Karpas-422 (cell line): Measurements from ENCODE around the gene SNX27. TPM values are rescaled to one million over a fixed set of nuclear protein-coding genes. Genes with fewer than 3 reads are reported as not detected.
"Not testable (repeated sequence)": the region's sequence is repeated elsewhere in the genome, so short reads cannot be mapped to it uniquely, and the experiment has no call there.

Experiments
- DNase-seq: peaks from one replicate; pipeline ENCODE4 v3.0.0-alpha.2; 2015
- H2AFZ ChIP-seq: fragments of 200-600 bp; sonication (generic); 2 replicates; pipeline ENCODE4 v1.6.1; 2014; ENCODE audit warnings: antibody characterized with exemption, low read length, mixed read lengths
- H3K27ac ChIP-seq: fragments of 200-600 bp; sonication (generic); 2 replicates; pipeline ENCODE4 v1.5.1; 2014; ENCODE audit warnings: mild to moderate bottlenecking, low read length, moderate library complexity
- H3K27me3 ChIP-seq: fragments of 200-600 bp; sonication (generic); 2 replicates; pipeline ENCODE4 v1.6.1; 2014; ENCODE audit warnings: low read length, mixed read lengths
- H3K36me3 ChIP-seq: fragments of 200-600 bp; sonication (generic); 2 replicates; pipeline ENCODE4 v1.6.1; 2014; ENCODE audit warnings: low read length, mixed read lengths; ENCODE audit not compliant: insufficient read depth
- H3K4me1 ChIP-seq: fragments of 200-600 bp; sonication (generic); 2 replicates; pipeline ENCODE4 v1.6.1; 2014; ENCODE audit warnings: mild to moderate bottlenecking, low read length, mixed read lengths
- H3K4me2 ChIP-seq: fragments of 200-600 bp; sonication (generic); 2 replicates; pipeline ENCODE4 v1.6.1; 2014; ENCODE audit warnings: low read length, low read depth, mild to moderate bottlenecking; ENCODE audit not compliant: poor library complexity, severe bottlenecking
- H3K4me3 ChIP-seq: fragments of 200-600 bp; sonication (generic); 2 replicates; pipeline ENCODE4 v1.5.1; 2014; ENCODE audit warnings: mild to moderate bottlenecking, antibody characterized with exemption, low read length, mixed read lengths
- H3K79me2 ChIP-seq: fragments of 200-600 bp; sonication (generic); 2 replicates; pipeline ENCODE4 v1.6.1; 2014; ENCODE audit warnings: mild to moderate bottlenecking, low read length, mixed read lengths
- H3K9ac ChIP-seq: fragments of 200-600 bp; sonication (generic); 2 replicates; pipeline ENCODE4 v1.6.0; 2014; ENCODE audit warnings: low read length
- H3K9me2 ChIP-seq: fragments of 200-600 bp; sonication (generic), shearing (Covaris generic); replicated peaks from 2 replicates; pipeline ENCODE4 v1.6.0; 2014; ENCODE audit warnings: mild to moderate bottlenecking, low read length, moderate library complexity; ENCODE audit not compliant: insufficient read depth
- H3K9me3 ChIP-seq: fragments of 300-700, 200-600 bp; sonication (generic); 2 replicates; pipeline ENCODE4 v1.6.1; 2014; ENCODE audit warnings: low read length, mixed read lengths
- H4K20me1 ChIP-seq: fragments of 200-600 bp; sonication (generic); 2 replicates; pipeline ENCODE4 v1.6.1; 2014; ENCODE audit warnings: mild to moderate bottlenecking, antibody characterized with exemption, low read length, low read depth; ENCODE audit not compliant: insufficient read depth
- total RNA-seq: library from RNA; depleted of rRNA; stranded (reverse); fragments of >200 nt; shearing (Covaris generic); gene quantifications from 2 replicates; pipeline ENCODE4 v1.2.3, GENCODE V29; 2014; ENCODE audit warnings: low replicate concordance

Gene SNX27
- total RNA-seq, 1 experiment from 2014 or later, result 40.4 TPM

GRCh38 chr1:151661751-151662150 lies 49.9 kb downstream of the SNX27 start:
- Histone ChIP-seq H2AFZ (no peak overlapping the region), H3K9ac (no peak overlapping the region), H3K79me2 (peaks cover 25% of the 10 kb centered on the region), H3K4me3 (no peak overlapping the region), H3K27me3 (no peaks in the 10 kb centered on the region), H3K4me1 (no peaks in the 10 kb centered on the region), H3K36me3 (peaks cover 42% of the 10 kb centered on the region; the same call in 1 of the 2 replicates), H3K9me3 (no peaks in the 10 kb centered on the region), H3K4me2 (no peak overlapping the region), H3K27ac (no peak overlapping the region), H4K20me1 (no peaks in the 10 kb centered on the region), H3K9me2 (no peaks in the 10 kb centered on the region)
- DNase-seq, result no peak

- no peak overlapping the region for H3K4me3 ChIP-seq
- H3K27me3 ChIP-seq, result no peaks in the 10 kb centered on the region
- H3K36me3 ChIP-seq, result peaks cover 22% of the 10 kb centered on the region
- no peak overlapping the region for H3K4me2 ChIP-seq
- DNase-seq, result no peak
- no peaks in the 10 kb centered on the region for H3K9me2 ChIP-seq
- H4K20me1 ChIP-seq, result no peaks in the 10 kb centered on the region
- no peak overlapping the region for H3K9ac ChIP-seq
- no peak overlapping the region for H2AFZ ChIP-seq
- H3K9me3 ChIP-seq, result no peaks in the 10 kb centered on the region
- peaks cover 42% of the 10 kb centered on the region for H3K79me2 ChIP-seq
- H3K27ac ChIP-seq, result no peak overlapping the region
- H3K4me1 ChIP-seq, result no peaks in the 10 kb centered on the region
Measured at GRCh38 chr1:151668090-151668489, 56.2 kb downstream of the SNX27 start.

GRCh38 chr1:151670036-151670675 lies 58.3 kb downstream of the SNX27 start:
- Histone ChIP-seq H3K36me3 (peaks cover 24% of the 10 kb centered on the region), H3K79me2 (peaks cover 53% of the 10 kb centered on the region)
- DNase-seq, H3K9me2 ChIP-seq, H3K4me3 ChIP-seq, H3K9me3 ChIP-seq, H3K27me3 ChIP-seq, H2AFZ ChIP-seq, H3K4me1 ChIP-seq, H4K20me1 ChIP-seq, H3K4me2 ChIP-seq, H3K9ac ChIP-seq, H3K27ac ChIP-seq: not testable (repeated sequence)

- DNase-seq, result no peak
- H3K4me3 ChIP-seq, result no peak overlapping the region
- no peaks in the 10 kb centered on the region for H3K27me3 ChIP-seq
- H3K79me2 ChIP-seq, result peaks cover 48% of the 10 kb centered on the region
- no peak overlapping the region for H3K4me2 ChIP-seq
- H3K9me2 ChIP-seq, result no peaks in the 10 kb centered on the region
- no peaks in the 10 kb centered on the region for H4K20me1 ChIP-seq
- H3K9ac ChIP-seq, result no peak overlapping the region
- peaks cover 21% of the 10 kb centered on the region for H3K36me3 ChIP-seq
- H3K4me1 ChIP-seq, result no peaks in the 10 kb centered on the region
- no peak overlapping the region for H2AFZ ChIP-seq
- H3K9me3 ChIP-seq, result no peaks in the 10 kb centered on the region
- H3K27ac ChIP-seq, result no peak overlapping the region
Measured at GRCh38 chr1:151673407-151673806, 61.6 kb downstream of the SNX27 start.

GRCh38 chr1:151680391-151680790 lies 68.5 kb downstream of the SNX27 start:
- H2AFZ ChIP-seq, result no peak overlapping the region
- no peaks in the 10 kb centered on the region for H3K36me3 ChIP-seq
- H3K9me3 ChIP-seq, result no peaks in the 10 kb centered on the region
- no peak overlapping the region for H3K27ac ChIP-seq
- H3K4me1 ChIP-seq, result no peaks in the 10 kb centered on the region
- H3K27me3 ChIP-seq, result no peaks in the 10 kb centered on the region
- H3K9me2 ChIP-seq, result no peaks in the 10 kb centered on the region
- no peak for DNase-seq
- H3K9ac ChIP-seq, result no peak overlapping the region
- no peaks in the 10 kb centered on the region for H4K20me1 ChIP-seq
- H3K79me2 ChIP-seq, result peaks cover 8% of the 10 kb centered on the region
- H3K4me3 ChIP-seq, result no peak overlapping the region
- H3K4me2 ChIP-seq, result no peak overlapping the region

GRCh38 chr1:151680826-151681225 lies 69.0 kb downstream of the SNX27 start:
- Histone ChIP-seq H3K9ac (no peak overlapping the region), H3K79me2 (peaks cover 8% of the 10 kb centered on the region), H3K4me1 (no peaks in the 10 kb centered on the region), H3K9me3 (no peaks in the 10 kb centered on the region), H3K27me3 (no peaks in the 10 kb centered on the region), H3K36me3 (0 out of 2 replicates have a peak, but pooled peaks cover 3% of the 10 kb centered on the region), H3K4me3 (no peak overlapping the region), H4K20me1 (no peaks in the 10 kb centered on the region), H3K9me2 (no peaks in the 10 kb centered on the region), H3K4me2 (no peak overlapping the region), H3K27ac (no peak overlapping the region), H2AFZ (no peak overlapping the region)
- DNase-seq, result no peak

- peaks cover 8% of the 10 kb centered on the region for H3K79me2 ChIP-seq
- H3K27me3 ChIP-seq, result no peaks in the 10 kb centered on the region
- no peak overlapping the region for H3K9ac ChIP-seq
- no peak for DNase-seq
- no peaks in the 10 kb centered on the region for H3K4me1 ChIP-seq
- H3K4me2 ChIP-seq, result no peak overlapping the region
- H4K20me1 ChIP-seq, result no peaks in the 10 kb centered on the region
- H3K36me3 ChIP-seq, result 0 out of 2 replicates have a peak, but pooled peaks cover 4% of the 10 kb centered on the region
- no peaks in the 10 kb centered on the region for H3K9me3 ChIP-seq
- no peaks in the 10 kb centered on the region for H3K9me2 ChIP-seq
- no peak overlapping the region for H3K4me3 ChIP-seq
- H3K27ac ChIP-seq, result no peak overlapping the region
- no peak overlapping the region for H2AFZ ChIP-seq
Measured at GRCh38 chr1:151681923-151682322, 70.1 kb downstream of the SNX27 start.

- H4K20me1 ChIP-seq, DNase-seq: not testable (repeated sequence)
Measured at GRCh38 chr1:151682901-151683300, 71.1 kb downstream of the SNX27 start.

More at GRCh38 chr1:151682901-151683300, 71.1 kb downstream of the SNX27 start:
- not testable (repeated sequence) for H3K9ac ChIP-seq, H3K27me3 ChIP-seq, H3K4me2 ChIP-seq, H3K4me1 ChIP-seq, H3K79me2 ChIP-seq, H3K36me3 ChIP-seq, H3K9me2 ChIP-seq, H3K9me3 ChIP-seq, H3K27ac ChIP-seq, H3K4me3 ChIP-seq, H2AFZ ChIP-seq
